ENCODE measurements around the gene PRDM1. TPM values are rescaled to one million over a fixed set of nuclear protein-coding genes. Genes with fewer than 3 reads are reported as not detected.

The PRDM1 gene
- 4.0 to 5.5 TPM (median 4.8 TPM) in 5 replicates for total RNA-seq (2022; extraction: Qiagen RNA extraction)

DNA sequence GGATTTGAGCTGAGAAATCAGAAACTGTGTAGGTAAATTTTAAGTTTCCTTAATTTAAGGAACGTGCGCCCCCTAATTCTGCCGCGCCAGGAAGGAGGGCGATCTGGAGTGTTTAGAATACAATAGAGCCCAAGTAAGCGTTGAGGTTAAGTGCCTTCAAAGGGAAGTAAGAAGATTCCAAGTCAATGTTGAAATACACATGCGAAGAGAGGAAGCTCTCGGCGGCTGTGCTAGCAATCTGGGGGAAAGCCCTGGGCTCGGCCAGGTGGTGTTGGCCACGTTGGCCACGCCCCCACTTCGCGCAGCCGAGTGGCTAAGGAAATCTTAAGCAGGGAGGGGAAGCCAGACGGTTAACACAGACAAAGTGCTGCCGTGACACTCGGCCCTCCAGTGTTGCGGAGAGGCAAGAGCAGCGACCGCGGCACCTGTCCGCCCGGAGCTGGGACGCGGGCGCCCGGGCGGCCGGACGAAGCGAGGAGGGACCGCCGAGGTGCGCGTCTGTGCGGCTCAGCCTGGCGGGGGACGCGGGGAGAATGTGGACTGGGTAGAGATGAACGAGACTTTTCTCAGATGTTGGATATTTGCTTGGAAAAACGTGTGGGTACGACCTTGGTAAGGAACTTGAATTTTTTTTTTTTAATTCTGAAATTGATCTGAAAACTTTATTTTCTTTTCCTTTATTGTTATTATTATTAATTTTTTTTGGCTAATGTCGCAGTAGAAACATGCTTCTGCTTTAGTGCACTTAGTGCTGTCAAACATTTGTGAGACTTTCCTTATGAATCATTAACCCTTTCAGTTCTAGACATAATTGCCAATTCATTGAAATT, at the start of gene PRDM1:
Gene PRDM1 (plus strand): TSS at position 353 of the 830 bp plus-strand sequence. CDS start 218 bp downstream, at position 571.

Other genes starting within 250 kb of the PRDM1 start
- gene ATG5, start 239.4 kb downstream of the PRDM1 start, total RNA-seq (2022; extraction: Qiagen RNA extraction), result 22.0 to 25.5 TPM (median 24.3 TPM) in 5 replicates